Measurements from ENCODE around the gene TNFRSF8. TPM values are rescaled to one million over a fixed set of nuclear protein-coding genes. Genes with fewer than 3 reads are reported as not detected.

Gene TNFRSF8
- total RNA-seq, 2 donors from 2014 or later: 0.20 to 0.34 TPM

GRCh38 chr1:12184008-12184681, 121.0 kb downstream of the TNFRSF8 start:
- DNase-seq (no peak), ATAC-seq (no peak)
- Mint-ChIP-seq H3K4me3 (no peak overlapping the region), H3K4me1 (peaks cover 67% of the 10 kb centered on the region), H3K36me3 (ENCODE audit: low read depth) (peaks cover 2% of the 10 kb centered on the region), H3K27ac (peak overlapping the region; percentile 100), H3K27me3 (no peaks in the 10 kb centered on the region)
- H3K9me3 ChIP-seq (ENCODE audit: control insufficient read depth, low read length, poor library complexity, severe bottlenecking): no peaks in the 10 kb centered on the region

GRCh38 chr1:12185036-12185917, 122.2 kb downstream of the TNFRSF8 start:
- ATAC-seq (no peak), DNase-seq (no peak)
- peaks cover 65% of the 10 kb centered on the region for H3K4me1 Mint-ChIP-seq
- peak overlapping the region; percentile 100 for H3K27ac Mint-ChIP-seq
- peaks cover 6% of the 10 kb centered on the region for H3K36me3 Mint-ChIP-seq (ENCODE audit: low read depth)
- H3K4me3 Mint-ChIP-seq: no peak overlapping the region
- no peaks in the 10 kb centered on the region for H3K9me3 ChIP-seq (ENCODE audit: control insufficient read depth, low read length, poor library complexity, severe bottlenecking)
- H3K27me3 Mint-ChIP-seq: no peaks in the 10 kb centered on the region

GRCh38 chr1:12185918-12186678, 123.0 kb downstream of the TNFRSF8 start:
- no peak overlapping the region for H3K4me3 Mint-ChIP-seq
- peaks cover 61% of the 10 kb centered on the region for H3K4me1 Mint-ChIP-seq
- H3K9me3 ChIP-seq (ENCODE audit: control insufficient read depth, low read length, poor library complexity, severe bottlenecking): no peaks in the 10 kb centered on the region
- ATAC-seq (no peak), DNase-seq (no peak)
- no peaks in the 10 kb centered on the region for H3K27me3 Mint-ChIP-seq
- peaks cover 8% of the 10 kb centered on the region for H3K36me3 Mint-ChIP-seq (ENCODE audit: low read depth)
- peak overlapping the region; percentile 100 for H3K27ac Mint-ChIP-seq

GRCh38 chr1:12186679-12186985, 123.5 kb downstream of the TNFRSF8 start:
- H3K36me3 Mint-ChIP-seq (ENCODE audit: low read depth): peaks cover 9% of the 10 kb centered on the region
- peak overlapping the region; percentile 100 for H3K27ac Mint-ChIP-seq
- DNase-seq (no peak), ATAC-seq (no peak)
- no peaks in the 10 kb centered on the region for H3K9me3 ChIP-seq (ENCODE audit: control insufficient read depth, low read length, poor library complexity, severe bottlenecking)
- H3K4me1 Mint-ChIP-seq: peaks cover 56% of the 10 kb centered on the region
- no peaks in the 10 kb centered on the region for H3K27me3 Mint-ChIP-seq
- H3K4me3 Mint-ChIP-seq: no peak overlapping the region

- ATAC-seq (no peak), DNase-seq (no peak)
- peak overlapping the region; percentile 39 for H3K4me3 Mint-ChIP-seq
- no peaks in the 10 kb centered on the region for H3K27me3 Mint-ChIP-seq
- peak overlapping the region; percentile 92 for H3K27ac Mint-ChIP-seq
- peaks cover 9% of the 10 kb centered on the region for H3K36me3 Mint-ChIP-seq (ENCODE audit: low read depth)
- H3K9me3 ChIP-seq (ENCODE audit: control insufficient read depth, low read length, poor library complexity, severe bottlenecking): no peaks in the 10 kb centered on the region
- H3K4me1 Mint-ChIP-seq: peaks cover 42% of the 10 kb centered on the region
Observed at GRCh38 chr1:12188115-12188514, 125.0 kb downstream of the TNFRSF8 start.

GRCh38 chr1:12188657-12189327, 125.7 kb downstream of the TNFRSF8 start:
- no peak overlapping the region for H3K4me3 Mint-ChIP-seq
- H3K36me3 Mint-ChIP-seq (ENCODE audit: low read depth): peaks cover 9% of the 10 kb centered on the region
- DNase-seq (no peak), ATAC-seq (no peak)
- peak overlapping the region; percentile 92 for H3K27ac Mint-ChIP-seq
- no peaks in the 10 kb centered on the region for H3K27me3 Mint-ChIP-seq
- peaks cover 37% of the 10 kb centered on the region for H3K4me1 Mint-ChIP-seq
- H3K9me3 ChIP-seq (ENCODE audit: control insufficient read depth, low read length, poor library complexity, severe bottlenecking): no peaks in the 10 kb centered on the region

GRCh38 chr1:12189328-12189682, 126.2 kb downstream of the TNFRSF8 start:
- H3K4me1 Mint-ChIP-seq: peaks cover 36% of the 10 kb centered on the region

GRCh38 chr1:12191242-12192032, 128.3 kb downstream of the TNFRSF8 start:
- Mint-ChIP-seq H3K27ac (peak overlapping the region; percentile 92), H3K27me3 (no peaks in the 10 kb centered on the region), H3K4me3 (peak overlapping the region; percentile 12), H3K36me3 (ENCODE audit: low read depth) (peaks cover 9% of the 10 kb centered on the region), H3K4me1 (peaks cover 31% of the 10 kb centered on the region)
- DNase-seq (no peak), ATAC-seq (no peak)
- no peaks in the 10 kb centered on the region for H3K9me3 ChIP-seq (ENCODE audit: control insufficient read depth, low read length, poor library complexity, severe bottlenecking)

More at GRCh38 chr1:12189328-12189682, 126.2 kb downstream of the TNFRSF8 start:
- ATAC-seq (no peak), DNase-seq (no peak)
- H3K27me3 Mint-ChIP-seq: no peaks in the 10 kb centered on the region
- H3K27ac Mint-ChIP-seq: peak overlapping the region; percentile 92
- no peaks in the 10 kb centered on the region for H3K9me3 ChIP-seq (ENCODE audit: control insufficient read depth, low read length, poor library complexity, severe bottlenecking)
- no peak overlapping the region for H3K4me3 Mint-ChIP-seq
- H3K36me3 Mint-ChIP-seq (ENCODE audit: low read depth): peaks cover 9% of the 10 kb centered on the region

Other genes starting within 250 kb of the TNFRSF8 start
- gene NPPA, start 215.5 kb upstream of the TNFRSF8 start, total RNA-seq: not detected
- not detected for gene NPPB, start 204.4 kb upstream of the TNFRSF8 start, total RNA-seq
- 10 to 100 TPM; 17.5 to 20.6 TPM for gene KIAA2013, start 136.9 kb upstream of the TNFRSF8 start, total RNA-seq
- 1 to 10 TPM; 2.8 to 3.0 TPM for gene PLOD1, start 128.6 kb upstream of the TNFRSF8 start, total RNA-seq
- gene MFN2, start 82.9 kb upstream of the TNFRSF8 start, total RNA-seq: 10 to 100 TPM; 34.7 to 46.4 TPM
- gene MIIP, start 43.8 kb upstream of the TNFRSF8 start, total RNA-seq: 10 to 100 TPM; 25.9 to 28.6 TPM
- 100 to 1,000 TPM; 127 to 132 TPM for gene TNFRSF1B, start 103.7 kb downstream of the TNFRSF8 start, total RNA-seq
- 10 to 100 TPM; 63.5 to 67.6 TPM for gene VPS13D, start 166.7 kb downstream of the TNFRSF8 start, total RNA-seq

Measured in T-helper 17 cell (primary cell).